Hematopoietic multipotent progenitor cell treated with erythropoietin and hydrocortisone succinate and interleukin-3 and kit ligand, for 4 days (in vitro differentiated cells): Measurements from ENCODE around the gene BSCL2.
A peak's percentile ranks its signal among the peaks of the same experiment; 100 is the strongest.
"Not testable (repeated sequence)": the region's sequence is repeated elsewhere in the genome, so short reads cannot be mapped to it uniquely, and the experiment has no call there.

Experiments used
- DNase-seq: peaks from one replicate; pipeline ENCODE4 v3.0.0-alpha.2; 2015

BSCL2 gene

DNA sequence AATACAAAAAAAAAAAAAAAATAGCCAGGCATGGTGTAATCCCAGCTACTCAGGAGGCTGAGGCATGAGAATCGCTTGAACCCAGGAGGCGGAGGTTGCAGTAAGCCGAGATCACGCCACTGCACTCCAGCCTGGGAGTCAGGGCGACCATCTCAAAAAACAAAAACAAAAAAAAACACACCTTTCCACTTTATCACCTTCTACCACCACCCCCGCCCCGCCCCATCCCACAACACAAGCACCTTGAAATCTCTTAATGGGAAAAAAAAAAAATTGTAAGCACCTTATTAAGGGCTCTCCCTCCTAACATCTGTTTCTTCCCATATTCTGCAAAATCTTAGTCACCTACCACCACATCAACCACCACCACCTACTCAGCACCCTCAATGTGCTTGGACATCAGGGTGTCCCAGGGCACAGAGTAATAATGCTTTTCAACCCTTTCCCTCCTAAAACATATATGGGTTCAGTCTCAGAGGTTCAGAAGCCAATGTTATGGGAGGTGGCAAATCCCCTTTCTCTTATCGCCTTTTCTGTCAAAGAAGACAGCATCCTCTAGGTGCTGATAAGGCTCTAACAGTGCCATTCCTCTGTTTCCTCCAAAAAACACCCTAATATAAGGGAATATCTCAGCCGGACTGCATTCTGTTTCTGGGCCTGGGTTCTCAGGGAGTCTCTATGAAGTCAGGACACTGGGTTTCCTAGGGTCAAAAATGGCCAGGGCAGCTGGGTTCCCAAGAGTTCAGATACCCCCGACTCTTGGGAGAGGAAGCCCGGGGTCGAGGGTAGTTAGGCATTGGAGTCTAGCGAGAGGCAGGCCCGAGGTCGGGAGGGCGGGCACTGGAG is 54.8 kb downstream of the BSCL2 start:
- DNase-seq, result no peak

DNA sequence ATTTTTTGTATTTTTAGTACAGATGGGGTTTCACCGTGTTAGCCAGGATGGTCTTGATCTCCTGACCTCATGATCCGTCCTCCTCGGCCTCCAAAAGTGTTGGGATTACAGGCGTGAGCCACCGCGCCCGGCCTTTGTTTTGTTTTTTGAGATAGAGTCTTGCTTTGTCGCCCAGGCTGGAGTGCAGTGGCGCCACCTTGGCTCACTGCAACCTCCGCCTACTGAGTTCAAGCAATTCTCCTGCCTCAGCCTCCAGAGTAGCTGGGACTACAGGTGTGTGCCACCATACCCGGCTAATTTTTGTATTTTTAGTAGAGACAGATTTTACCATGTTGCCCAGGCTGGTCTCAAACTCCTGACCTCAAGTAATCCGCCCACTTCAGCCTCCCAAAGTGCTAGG is 56.9 kb downstream of the BSCL2 start:
- not testable (repeated sequence) for DNase-seq

DNA sequence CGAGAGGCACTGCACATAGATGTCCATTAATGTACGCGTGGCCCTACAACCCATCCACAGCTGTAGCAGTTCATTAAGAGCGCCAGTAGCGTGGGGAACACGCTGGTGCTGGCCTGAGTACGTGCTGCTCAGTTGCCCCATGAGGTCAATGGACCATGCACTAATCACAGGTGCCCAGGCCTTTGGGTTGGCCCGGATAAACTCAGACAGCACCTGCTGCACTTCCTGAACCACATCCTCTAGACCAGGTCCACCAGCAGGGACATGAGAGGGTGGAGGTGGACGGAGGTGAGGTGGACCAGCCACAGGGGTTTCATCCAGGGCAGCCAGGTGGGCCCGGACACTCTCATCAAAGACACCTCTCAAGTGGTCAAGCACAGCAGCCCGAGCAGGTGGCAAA is 57.7 kb downstream of the BSCL2 start:
- DNase-seq, result no peak

DNA sequence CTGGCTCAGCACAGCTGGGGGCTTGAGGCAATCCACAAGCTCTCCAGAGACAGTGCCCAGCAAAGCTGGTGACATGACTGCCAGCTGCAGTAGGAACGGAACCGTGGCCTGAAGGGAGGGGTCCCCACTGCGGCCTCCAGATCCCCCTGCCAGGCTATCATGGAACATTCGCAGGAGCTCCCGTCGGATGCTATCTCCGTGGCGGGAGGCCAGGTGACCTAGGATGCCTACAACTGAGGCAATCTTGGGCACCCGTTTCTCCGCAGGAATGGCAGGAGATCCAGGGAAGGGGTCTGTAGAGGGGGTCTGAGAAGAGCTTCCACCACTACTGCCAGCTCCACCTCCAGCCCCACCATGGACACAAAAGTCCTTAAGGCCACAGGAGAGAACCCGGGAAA is 58.3 kb downstream of the BSCL2 start:
- DNase-seq, result no peak

DNA sequence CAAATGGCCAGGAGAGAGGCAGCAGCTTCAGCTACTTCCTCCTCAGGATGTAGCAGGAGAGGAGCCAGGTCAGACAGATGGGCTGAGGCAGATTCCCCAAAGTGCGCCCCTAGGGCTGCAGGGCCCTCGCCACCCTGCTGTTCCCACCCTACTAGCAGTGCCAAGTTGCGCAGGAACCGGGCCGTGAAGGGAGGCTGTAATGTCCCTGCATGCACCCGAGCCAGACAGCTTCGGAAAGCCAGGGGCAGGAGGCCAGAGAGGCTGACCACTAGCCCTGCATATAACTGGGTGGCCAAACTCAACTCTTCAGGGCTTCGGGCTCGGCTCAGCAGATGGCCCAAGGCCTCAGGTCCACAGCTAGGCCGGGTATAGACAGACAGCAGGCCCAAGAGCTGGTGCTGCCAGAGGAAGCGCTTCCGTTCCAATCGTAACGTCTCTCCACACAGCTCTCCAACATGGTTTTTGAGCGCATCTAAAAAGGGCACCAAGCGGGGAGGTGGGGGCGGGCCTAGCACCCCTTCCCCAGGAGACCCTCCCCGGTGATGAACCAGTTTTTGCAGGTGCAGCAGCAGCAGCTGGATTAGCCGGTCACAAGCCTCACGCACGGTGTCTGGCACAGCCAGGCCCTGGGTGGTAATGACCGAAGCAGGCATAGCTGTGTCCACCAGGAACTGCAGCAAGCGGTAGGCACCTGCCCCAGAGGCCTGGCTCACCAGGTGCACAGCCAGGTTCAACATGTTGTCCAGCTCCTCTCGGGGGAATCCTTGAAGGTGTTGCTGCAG is 58.8 kb downstream of the BSCL2 start:
- DNase-seq, result no peak

DNA sequence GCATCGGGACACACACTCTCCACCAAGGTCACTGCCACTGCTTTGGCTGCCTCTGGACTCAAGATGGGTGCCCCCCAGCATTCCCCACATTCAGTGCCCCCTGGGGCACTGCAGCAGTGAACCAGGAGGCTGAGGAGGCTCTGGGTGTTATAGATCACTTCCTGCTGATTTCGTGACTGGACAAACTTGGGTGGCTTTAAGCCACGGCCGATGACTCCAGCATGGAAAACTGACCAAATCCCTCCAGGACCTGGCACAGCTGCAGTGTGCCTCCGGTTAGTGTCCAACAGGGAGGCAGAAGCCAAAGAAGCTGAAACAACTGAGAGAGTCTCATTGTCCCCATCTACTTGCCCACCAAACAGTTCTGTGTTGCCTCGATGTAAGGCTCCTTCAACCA is 59.6 kb downstream of the BSCL2 start:
- no peak for DNase-seq

DNA sequence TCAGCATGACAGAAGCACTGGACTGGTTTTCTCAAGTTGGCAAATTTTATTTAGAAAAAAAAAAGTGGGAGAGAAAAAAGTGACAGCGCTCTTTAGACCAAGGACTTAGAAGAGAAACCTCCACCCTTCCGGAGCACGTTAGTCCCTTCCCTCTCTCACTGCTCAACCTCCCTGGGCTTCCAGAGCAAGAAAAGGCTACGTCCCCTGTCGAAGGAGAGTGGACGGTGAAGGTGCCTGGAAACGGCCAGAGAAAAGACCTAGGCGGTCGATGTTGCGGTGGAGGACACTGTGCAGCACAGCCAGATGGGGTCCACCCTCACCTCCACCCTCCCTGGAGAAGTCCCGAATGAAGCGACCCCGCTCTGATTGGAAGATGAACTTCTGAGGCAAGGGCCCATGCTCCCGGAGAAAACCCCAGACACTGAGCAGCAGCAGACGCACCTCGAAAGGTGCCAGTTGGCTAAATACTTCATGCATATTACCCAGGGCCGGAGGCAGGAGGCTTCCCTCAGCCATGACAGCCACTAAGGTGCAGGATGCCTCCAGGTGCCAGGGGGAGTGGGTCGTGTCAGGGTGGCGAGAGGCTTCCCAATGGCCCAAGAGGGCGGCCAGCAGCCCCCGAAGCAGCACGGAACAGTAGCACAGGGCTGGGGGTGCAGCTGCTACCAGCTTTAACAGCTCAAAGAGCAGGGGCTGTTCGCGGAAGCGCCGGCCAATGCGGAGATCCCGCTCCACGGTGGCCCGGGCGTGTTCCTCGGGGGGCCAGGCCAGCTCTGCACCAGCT is 60.2 kb downstream of the BSCL2 start:
- DNase-seq, result no peak

DNA sequence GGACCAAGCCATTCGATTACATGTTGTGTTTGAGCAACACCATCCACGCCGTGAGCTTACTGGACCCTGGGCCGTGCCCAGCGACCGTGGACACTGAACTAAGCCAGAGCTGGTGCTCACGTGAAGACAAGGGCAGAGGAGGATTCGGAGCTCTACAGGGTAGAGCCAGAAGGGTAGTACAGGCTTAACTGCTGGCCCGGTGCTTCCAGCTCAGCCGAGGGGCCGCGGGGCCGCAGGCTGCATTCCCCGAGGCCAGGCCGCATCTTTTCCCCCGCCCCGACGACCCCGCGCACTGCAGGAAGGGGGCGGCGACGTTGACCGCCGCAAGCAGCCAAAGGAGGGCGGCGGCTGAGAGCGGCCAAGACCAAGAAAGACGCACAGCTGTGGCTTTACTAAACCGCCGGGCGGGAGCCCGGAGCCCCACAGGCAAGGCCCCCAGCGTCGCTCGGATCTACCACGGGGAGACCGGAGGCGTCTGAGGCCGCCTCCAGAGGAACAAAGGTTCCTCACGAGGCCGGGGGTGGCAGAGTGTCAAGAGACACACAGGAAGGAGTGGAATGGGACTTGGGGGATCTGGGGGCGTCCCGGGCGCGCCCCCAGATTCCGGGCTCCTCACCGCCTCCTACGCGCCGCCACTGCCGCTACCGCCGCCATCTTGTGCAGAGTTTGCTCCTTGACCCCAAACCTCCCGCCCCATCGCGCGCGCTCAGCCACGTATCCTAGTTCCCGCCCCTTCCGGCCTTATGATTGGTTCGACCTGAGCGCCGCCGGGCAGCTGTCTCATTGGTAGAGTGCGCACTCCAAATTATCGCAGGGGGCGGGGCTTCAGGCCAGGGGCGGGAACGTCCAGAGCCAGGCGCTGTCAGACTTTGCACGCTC is 61.0 kb downstream of the BSCL2 start, which contains the start of gene GANAB:
TSS of gene GANAB (minus strand) at position 668 of the 879 bp plus-strand sequence. CDS start at position 654, 14 bp downstream.
- peak; percentile 100 for DNase-seq

DNA sequence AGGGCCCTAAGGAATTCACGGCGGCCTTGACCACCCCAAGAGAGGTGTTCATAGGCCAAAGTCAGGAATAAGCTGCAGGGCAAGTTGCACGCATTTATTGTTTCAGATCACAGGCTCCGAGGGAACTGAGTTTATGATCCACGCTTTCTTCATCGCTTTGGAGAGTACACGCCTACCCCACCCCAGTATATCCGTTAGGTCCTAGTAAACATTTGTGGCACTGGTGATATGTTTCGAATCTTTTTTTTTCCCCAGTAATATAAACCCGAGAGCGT is 61.6 kb downstream of the BSCL2 start:
- peak; percentile 43 for DNase-seq

DNA sequence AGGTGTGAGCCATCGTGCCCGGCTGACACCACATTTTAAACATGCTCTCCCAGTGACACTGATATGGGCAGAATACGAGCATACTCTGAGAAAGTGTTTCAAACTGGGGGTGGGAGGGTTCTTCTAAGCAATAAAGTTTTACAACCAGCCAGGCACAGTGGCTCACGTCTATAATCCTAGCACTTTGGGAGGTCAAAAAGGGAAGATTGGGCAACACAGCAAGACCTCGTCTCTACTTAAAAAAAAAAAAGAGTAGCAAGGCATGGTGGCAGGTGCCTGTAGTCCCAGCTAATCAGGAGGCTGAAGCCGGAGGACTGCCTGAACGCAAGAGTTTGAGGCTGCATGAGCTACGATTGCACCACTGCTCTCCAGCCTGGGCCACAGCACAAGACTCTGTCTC is 63.0 kb downstream of the BSCL2 start:
- DNase-seq, result no peak
